ENCODE measurements around the gene RNF223.
"Not testable (repeated sequence)": the region's sequence is repeated elsewhere in the genome, so short reads cannot be mapped to it uniquely, and the experiment has no call there.

Gene RNF223

GRCh38 chr1:1085911-1086841, 12.1 kb upstream of the RNF223 start:
- DNase-seq: no peak

GRCh38 chr1:1085171-1085841, 11.2 kb upstream of the RNF223 start:
- DNase-seq: no peak

DNA sequence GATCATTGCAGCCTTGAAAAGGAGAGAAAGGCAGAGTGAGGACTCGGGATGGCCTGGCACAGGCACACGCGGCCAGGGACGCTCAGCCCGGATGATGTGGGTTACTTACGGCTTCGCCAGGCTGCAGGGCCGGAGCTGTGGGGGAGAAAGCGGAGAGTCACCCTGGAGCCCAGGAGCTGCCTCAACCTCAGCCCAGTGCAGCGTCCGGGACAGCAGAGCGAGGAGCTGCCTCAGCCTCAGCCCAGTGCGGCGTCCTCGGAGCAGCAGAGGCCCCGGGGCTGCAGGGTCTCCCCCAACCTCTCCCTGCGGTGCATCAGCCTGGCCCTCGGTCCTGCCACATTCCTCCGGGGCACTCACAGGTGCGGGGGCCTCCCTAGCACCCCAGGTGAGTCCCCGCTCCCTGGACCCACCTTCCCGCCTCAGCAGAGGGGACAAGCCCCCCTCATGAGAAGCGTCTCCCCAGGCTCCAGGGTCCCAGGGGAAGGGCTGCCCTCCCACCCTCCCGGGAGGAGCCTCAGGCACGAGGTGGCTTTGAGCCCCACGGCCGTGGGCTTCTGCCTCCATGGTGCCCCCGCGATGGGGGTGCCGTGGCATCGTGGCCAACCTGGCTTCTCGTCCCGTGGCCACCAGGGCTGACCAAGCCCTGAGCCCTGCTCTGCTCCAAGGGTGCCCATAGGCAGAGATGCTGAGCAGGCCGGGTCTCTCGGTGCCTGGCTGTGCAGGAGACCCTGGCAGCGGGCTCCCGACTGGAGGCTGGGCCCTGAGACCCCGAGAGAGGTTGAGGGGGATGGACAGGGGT, 10.5 kb upstream of the RNF223 start:
- no peak for DNase-seq

DNA sequence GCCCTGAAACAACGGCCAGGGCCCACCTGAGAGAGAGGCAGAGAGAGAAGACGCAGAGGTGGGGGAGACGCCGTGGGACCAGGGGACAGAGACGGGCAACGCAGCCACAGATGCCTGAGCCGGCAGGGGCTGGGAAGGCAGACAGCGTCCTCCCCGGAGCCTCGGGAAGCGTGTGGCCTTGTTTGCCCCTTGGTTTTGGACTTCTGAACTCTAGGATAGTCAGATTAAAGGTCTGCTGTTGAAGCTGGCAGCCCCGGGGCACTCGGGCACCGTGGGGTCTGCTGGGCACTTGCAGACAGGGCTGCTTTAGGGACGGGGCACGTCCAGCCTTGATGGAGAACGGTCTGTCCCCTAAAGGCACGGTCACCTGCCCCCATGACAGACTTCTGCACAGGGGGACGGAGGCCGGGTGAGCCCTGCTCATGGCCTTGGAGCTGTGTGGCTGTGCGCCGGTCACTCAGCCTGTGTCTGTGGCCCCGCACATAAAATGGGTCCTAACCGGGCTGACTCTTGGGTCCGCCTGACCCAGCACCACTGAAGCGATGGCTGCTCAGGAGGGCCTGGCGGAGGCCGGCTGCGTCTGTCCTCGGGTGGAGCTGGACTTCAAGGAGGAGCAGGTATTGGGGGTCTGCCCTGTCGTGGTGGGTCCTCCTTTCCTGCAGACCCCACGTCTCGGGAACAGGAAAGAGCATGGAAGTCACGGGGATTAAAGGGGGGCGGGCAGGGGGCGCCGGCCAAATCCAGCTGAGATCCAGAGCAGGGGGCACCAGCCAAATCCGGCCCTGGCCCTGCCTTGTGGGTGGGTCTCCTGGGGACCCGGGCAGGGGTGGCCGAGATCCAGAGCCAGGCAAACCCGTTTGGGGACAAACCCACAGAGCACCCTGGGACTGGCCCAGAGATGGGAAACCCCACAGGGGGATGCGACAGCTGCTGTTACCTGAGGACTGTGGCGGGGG, 9.6 kb upstream of the RNF223 start:
- DNase-seq: peak; percentile 0

DNA sequence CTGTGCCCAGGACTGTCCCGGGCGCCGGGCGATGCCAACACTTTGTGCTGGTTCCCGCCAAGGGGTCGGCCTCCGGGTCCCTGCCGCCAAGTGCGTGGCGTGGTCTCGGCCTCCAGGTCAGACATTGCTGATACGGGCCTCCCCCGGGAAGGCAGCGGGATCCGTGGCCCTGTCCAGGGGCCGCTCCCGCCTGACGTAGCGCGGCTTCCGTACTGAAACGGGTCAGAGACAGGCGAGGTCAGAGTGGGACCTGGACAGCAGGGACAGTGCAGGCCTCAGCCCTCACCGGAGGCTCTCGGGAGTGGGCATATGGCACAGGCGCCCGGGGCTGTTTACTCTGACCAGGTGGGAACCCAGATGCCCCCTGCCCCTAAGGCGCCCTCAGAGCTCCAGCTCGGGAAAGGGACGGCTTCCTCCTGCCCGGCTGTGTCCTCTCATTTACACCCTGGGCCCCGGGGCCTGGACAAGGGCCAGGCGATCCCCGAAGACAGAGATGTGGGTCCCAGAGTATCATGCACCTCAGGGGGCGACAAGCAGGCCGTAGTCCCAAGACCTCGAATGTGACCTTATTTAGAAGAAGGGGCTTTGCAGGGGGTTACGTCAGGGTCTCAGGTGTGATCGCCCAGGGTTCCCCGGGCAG, 8.8 kb upstream of the RNF223 start:
- peak; percentile 0 for DNase-seq

GRCh38 chr1:1082239-1082775, 8.2 kb upstream of the RNF223 start:
- no peak for DNase-seq

DNA sequence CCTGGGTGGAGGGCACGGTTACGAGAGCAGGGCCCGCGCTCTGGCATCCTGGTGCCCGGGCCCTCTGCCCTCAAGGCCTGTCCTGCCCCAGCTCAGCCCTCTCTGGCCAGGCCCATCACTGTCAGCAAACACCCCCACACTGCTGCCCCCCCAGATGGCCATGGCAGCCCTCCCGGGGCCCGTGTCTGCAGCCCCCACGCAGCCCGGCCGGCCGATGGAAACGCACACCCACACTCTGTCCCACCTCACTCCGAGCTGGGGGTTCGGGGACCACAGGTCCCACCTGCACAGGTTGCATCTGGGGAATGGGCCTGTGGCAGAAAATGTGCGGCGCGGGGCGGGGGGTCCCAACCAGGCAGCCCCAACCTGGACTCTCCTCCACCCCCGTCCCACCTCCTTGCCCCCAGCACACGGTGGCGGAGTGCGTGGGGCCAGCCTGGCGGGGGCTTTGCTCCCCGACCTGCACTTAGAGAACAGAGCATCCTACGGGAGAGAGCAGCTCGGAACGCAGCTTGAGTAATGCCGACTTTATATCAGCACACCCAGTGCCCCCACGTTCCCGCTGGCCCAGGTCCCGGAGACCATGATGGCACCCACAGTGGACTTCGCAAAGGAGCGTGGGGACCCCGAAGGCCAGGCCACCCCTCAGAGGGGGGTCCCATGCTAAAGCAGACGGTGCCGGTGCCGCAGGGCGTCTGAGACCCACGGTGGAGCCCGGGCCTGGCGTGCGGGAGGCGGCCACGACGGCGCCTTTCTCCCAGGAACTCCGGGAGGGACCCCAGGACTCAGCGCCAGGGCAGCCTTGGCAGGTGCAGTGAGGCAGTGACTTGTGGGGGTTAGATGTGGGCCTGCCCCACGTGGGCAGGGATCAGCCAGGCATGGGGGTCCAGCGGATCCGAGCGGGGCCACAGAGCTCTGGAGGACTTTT, 7.5 kb upstream of the RNF223 start:
- DNase-seq: peak; percentile 0

- DNase-seq: no peak
Observed at GRCh38 chr1:1080951-1081310, 6.8 kb upstream of the RNF223 start.

- DNase-seq: no peak
Observed at GRCh38 chr1:1080122-1080757, 6.1 kb upstream of the RNF223 start.

DNA sequence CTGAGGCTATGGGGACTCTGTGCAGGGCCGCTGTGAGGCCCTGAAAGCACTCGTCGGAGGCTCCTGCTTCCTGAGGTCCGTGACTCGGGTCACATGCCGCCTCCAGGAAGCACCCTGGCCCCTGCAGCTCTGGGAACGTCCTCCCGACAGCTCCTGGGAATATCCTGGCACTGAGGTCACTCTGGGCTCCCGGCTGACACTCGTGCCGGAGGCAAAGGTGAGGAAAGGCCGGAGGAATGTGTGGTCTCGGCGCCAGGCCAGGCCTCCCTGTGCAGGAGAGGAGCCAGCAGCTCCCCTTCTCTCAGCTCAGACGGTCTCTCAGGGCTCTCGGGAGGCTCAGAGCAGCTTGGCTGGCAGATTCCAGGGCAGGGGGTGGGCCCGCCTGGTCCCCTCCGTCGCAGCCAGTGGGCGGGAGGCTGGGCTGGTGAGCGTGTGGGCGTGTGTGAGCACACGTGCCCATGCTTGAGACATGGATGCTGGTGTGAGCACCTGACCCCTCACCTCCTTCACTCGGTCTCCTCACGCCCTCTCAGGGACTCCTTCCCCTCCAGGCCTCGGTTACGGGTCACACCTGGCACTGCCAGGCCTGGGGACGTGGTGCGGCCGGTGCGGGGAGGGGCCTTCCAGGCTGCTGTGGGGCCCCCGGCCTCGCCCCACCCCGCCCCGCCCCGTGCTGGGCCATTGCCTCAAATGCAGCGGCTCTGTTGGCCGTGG, 5.5 kb upstream of the RNF223 start:
- peak; percentile 34 for DNase-seq

DNA sequence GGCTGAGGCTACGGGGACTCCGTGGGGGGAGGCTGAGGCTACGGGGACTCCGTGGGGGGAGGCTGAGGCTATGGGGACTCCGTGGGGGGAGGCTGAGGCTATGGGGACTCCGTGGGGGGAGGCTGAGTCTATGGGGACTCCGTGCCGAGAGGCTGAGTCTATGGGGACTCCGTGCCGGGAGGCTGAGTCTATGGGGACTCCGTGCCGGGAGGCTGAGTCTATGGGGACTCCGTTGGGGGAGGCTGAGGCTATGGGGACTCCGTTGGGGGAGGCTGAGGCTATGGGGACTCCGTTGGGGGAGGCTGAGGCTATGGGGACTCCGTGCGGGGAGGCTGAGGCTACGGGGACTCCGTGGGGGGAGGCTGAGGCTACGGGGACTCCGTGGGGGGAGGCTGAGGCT, 3.3 kb upstream of the RNF223 start:
- DNase-seq: not testable (repeated sequence)

DNA sequence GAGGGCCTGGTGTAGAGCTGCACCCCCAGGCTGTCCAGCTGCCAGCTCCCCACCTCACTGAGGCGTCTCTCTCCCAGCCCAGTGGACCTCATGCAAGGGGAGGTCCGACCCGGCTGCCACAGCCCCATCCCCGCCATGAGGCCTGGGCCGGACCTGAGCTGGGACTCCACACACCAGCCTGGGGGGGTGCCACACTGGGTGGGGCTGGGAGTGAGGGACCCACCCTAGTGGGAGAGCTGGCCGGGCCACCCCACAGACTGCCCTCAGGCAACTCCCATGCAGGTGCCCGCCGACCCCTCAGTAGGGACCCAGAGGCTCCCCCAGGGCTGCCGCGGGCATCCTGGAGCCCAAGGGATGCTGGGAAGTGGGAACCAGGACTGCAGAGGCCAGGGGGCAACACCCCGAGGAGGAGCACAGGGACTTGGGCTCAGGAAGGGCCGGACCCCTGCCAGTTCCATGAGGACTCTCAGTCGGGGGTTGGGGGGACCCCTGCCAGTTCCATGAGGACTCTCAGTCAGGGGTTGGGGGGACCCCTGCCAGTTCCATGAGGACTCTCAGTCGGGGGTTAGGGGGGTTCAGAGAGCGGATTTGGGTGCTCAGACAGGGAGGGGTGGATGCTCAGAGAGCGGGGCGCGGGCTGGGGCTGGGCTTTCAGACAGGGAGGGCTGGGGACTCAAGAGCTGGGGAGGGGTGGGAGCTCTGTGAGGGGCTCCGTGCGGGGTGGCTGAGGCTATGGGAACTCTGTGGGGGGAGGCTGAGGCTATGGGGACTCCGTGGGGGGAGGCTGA, 1.2 kb upstream of the RNF223 start:
- no peak for DNase-seq

DNA sequence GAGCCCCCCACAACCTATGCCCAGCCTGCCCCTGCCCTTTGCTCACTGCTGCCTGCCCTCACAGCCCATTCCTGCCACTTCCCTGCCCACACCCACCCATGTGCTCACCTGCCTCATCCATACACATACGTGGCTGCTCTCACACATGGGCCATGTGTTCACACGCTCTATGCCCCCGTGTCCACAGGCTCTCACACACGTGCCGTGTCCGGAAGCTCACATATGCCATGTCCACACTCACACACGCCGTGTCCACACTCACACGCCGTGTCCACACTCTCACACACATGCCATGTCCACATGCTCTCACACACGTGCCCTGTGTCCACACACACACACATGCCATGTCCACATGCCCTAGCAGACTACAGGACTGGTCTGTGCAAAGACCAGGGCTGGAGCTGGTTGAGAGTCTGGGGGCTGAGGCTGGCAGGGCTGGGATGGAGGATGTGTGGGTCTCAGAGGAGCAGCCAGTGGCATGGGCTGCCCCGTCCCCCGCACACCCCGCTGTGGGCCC, 583 bp upstream of the RNF223 start:
- no peak for DNase-seq

- DNase-seq: no peak
Observed at GRCh38 chr1:1072849-1073742, 1.0 kb downstream of the RNF223 start.

DNA sequence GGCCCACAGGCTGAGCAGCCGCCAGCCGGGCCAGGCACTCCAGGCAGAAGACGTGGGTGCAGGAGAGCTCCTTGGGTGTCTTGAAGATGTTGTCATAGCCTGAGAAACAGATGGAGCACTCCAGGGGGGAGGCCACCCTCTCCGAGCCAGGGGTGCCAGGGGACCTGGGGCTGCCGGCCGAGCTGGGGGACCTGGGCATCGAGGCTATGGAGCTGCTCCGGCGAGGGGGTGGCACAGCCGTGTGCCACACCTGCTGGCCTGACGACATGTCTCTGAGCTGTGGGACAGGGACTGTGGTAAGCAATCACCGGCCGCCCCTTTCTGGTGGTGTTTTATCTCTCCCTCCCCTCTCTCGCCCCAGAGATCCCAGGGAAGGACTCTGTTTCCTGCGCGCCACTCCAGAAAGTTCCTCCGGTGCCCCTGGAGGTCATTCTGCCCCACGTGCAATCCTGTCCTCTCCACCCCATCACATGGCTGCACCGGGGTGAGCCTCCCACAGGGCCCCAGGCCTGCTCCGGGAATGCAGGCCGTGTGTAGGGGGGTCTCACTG, 1.7 kb downstream of the RNF223 start:
- DNase-seq: no peak

DNA sequence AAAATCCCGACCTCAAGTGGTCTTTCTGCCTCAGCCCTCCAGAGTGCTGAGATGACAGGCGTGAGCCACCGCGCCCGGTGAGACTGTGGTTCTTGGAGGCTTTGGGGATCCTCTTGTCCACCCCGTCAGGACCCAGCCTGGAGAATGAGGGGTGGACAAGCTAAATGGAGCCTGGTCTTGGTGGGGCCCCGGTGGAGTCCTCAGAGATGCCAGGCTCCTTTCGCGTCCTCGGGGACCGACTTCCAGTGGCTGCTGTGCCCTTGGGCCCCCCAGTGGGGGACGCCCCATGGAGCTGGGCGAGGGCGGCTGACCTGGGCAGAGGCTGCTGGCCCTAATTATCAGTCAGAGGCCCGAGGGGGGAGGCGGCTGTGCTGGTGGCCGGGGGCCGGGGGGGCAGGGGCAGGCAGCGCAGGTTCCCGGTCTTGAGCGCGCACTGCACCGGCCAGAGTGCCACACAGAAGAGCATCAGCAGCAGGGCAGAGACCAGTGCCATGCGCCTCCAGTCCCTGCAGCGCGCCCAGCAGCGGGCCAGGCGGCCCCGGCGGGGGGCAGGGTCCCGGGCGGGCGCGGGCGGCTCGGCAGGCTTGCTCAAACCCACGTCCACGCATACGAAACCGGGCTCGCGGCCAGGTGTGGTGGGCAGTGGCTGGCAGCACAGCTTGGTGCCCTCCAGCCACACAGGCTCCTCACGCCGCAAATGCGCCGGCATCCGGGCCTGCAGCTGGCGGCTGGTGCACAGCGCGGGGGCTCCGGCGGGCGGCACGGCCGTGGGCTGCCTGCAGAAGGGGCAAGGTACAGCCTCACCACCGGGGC, 2.4 kb downstream of the RNF223 start:
- DNase-seq: no peak

Measured in CD4-positive, alpha-beta T cell treated with Interleukin-6 for 4 hours (primary cell).